Measurements from ENCODE around the gene ASPHD2.

The ASPHD2 gene

DNA sequence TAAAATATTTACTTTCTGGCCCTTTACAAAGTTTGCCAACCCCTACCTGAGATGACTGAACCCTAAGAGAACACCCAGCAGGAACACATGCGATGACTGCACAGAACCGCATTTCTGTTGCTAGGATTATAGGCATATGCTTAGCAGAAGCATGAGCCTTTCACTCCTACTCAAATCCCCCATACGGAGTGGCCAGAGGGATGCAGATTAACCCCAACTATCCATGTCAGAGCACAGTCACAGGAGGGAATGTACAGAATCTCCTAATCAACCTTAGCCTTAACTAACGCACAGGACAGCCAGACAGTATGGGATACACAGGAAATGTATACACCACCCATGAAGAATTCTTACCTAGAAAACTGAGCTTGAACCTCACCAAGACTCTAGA lies 48.3 kb downstream of the ASPHD2 start:
- DNase-seq, result no peak

DNA sequence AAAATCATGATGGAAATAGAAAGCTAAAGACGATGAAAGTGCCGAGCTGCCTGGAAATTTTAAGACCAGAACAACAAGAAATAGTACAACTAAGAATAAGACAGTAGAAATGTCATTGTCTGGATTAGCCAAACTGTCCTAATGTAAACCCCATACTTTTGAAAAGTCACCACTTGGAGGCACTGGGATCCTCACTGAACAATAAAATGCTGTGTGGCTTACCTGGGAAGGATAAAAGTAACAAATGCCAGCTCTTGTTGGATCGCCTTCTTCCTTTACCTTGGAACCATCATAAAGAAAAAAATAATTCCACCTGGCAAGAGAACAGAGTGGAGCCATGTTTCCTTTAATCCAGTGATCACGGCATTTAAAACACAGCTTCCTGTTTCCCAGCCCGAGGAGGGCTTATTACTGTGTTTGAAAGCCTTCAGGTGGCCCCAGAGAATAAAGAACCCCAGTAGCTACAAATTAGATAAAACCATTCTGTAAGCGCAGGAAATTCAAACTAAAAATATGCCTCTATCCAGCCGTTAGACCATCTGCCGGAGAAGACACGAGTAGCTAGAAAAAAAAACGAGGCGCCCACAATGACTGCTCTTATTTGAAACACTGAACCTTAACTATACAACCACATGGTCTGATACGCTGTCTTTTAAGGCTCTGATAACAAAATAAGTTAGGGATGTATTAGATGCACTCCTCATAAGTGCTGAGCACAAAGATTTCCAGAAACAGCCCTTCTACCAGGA lies 50.2 kb downstream of the ASPHD2 start:
- no peak for DNase-seq

DNA sequence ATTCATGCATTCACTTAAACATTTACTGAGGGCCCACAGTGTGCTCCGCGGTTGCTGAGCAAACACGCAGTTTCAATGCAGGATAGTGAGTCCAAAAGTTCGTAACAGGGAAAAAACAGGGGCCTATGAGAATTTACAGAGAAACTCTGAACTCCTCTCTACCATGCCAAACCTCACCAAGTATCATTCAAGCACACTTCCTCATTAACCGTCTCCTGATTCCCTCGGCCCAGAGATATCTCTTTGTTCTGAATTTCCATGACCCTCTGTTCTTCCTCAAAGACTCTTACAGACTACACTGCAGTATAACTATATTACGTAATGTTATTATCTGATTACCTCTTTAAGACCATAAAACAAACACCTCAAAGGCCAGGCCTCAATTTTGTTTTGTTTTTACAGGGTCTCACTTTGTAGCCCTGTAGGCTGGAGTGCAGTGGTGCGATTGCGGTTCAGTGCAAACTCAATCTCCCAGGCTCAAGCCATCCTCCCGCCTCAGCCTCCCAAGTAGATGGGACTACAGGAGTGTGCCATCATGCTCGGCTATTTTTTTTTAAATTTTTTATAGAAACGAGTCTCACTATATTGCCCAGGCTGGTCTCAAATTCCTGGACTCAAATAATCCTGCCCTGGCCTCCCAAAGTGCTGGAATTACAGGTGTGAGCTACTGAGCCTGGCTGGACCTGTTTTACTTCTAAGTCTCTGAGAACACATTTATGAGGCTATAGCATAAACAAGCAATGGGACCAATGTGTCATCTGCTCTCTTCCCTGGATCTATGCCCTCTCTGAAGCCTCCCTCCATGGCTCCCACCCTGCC lies 50.9 kb downstream of the ASPHD2 start:
- no peak for DNase-seq

GRCh38 chr22:26480611-26480932 lies 51.5 kb downstream of the ASPHD2 start:
- no peak for DNase-seq

- DNase-seq, result no peak
These were observed 52.1 kb downstream of the ASPHD2 start for GRCh38 chr22:26481112-26481693.

DNA sequence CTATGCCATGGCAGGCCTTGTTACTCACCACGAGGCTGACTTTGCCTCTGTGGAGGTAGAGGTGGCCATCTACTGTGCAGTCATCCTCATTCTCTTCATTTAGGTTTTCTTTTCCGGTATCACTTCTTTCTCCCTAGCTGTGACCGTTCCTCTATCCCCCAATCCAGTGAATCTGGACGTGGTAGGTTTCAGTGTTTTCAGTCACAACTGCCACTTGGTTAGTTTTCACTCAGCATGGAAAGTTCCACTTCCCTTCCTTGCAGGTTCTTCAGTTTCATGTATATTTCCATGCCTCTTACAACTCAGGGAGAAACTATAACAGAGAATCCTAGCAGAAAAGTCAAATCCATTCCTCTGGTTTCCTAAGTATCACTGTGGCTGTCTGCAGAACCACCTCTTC lies 52.6 kb downstream of the ASPHD2 start:
- no peak for DNase-seq

- no peak for DNase-seq
These were observed 53.1 kb downstream of the ASPHD2 start for GRCh38 chr22:26482161-26482560.

DNA sequence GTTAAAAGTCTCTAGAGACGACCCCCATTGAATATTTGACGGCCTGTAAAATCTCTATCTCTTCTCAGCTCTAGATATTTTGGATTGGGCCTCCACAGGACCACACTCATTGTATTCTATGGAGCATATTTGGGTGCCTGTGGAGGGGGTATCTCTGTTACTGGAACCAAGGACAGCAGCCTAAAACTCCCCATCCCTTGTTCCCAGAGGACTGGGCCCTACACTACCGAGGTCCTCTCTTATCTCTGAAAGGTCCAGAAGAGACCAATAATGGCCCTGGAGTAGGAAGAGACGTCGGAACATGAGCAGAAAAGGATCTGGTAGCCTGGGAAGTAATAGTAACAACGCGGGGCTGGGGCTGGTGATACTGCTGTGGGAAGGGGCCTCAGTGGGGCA lies 54.0 kb downstream of the ASPHD2 start:
- no peak for DNase-seq

GRCh38 chr22:26483439-26484359 lies 54.6 kb downstream of the ASPHD2 start, which contains the start of the genes HPS4 and SRRD:
HPS4 (minus strand) TSS chr22:26483783; CDS start chr22:26481762, 2,021 bp downstream.
SRRD (plus strand) TSS chr22:26483877; CDS start chr22:26483891, 14 bp downstream.
- DNase-seq, result peak; percentile 91

DNA sequence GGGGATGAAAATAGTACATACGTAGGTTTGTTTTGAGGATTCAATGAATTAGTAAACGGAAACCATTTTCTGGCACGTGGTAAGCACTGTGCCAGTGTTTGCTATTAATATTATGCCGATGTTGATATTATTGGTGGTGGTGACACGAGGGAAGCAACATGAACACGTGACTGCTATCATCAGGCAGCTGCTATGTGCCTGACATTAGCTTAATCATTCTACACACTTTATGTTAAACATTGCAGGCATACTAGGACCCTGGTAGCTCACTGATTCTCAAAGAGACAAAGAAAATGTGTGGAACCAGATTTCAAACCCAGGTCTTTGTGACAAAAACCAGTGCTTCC lies 55.3 kb downstream of the ASPHD2 start:
- DNase-seq, result peak; percentile 14

DNA sequence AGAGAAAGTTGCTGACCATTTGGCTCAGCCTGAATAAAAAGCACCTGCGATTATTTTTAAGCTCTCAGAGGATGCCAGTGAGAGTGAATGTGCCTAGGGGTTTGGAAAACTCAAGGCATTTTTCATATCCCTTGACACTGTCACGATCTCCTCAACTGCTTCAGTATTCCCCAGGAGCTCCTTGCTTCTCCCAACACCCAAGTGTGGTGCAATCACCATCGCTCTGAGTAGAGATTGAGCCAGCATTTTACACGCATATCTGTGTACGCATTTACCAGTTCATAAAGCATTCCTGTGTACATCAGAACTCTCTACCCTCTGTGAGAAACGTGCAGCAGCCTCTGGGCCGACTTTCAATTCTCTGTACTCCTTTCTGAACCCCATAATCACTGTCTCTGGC lies 56.0 kb downstream of the ASPHD2 start:
- DNase-seq, result no peak

- no peak for DNase-seq
These were observed 56.8 kb downstream of the ASPHD2 start for GRCh38 chr22:26485806-26486390.

GRCh38 chr22:26486394-26486793 lies 57.3 kb downstream of the ASPHD2 start:
- DNase-seq, result no peak

DNA sequence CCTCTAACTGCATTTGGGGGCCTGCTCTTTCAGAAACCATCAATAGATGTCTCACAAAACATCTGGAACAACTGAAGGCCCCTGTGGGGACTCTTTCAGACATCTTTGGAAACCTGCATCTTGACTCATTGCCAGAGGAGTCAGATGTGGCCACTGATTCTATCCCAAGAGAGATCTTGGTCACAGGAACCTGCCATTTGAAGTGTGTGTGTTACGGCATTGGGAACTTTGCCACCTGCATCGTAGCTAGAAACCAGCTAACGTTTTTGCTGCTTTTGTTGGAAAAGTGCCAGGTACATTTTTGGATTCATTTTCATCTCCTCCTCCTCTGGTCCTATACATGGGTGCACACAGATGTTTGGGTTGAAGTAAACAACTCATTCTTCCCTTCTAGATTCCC lies 58.9 kb downstream of the ASPHD2 start:
- no peak for DNase-seq

DNA sequence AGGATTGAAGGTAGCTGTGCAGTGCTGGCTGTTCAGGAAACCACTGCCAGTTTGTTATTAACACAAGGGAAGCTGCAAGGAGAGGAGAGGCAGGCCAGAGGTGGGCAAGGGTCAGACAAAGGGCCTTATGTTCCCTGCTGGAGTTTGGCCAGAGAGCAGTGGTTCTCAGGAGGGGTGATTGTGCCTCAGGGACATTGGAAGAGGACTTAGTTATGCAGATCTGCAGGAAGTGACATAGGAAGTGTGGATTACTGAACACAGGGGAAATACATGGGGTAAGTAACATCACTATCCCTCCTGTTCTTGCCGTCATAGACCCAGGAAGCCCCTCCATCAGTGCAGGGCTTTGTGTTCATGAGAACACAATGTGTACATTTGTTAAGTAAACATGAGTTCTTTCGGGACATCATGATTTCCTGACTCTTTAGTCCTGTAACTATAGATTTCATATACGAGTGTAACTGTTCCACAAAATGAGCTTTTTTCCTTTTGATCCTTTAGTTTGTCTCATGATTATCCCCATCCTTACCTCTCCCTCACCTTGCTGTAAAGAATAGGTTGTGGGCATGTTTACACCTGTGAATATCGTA lies 60.5 kb downstream of the ASPHD2 start:
- no peak for DNase-seq

DNA sequence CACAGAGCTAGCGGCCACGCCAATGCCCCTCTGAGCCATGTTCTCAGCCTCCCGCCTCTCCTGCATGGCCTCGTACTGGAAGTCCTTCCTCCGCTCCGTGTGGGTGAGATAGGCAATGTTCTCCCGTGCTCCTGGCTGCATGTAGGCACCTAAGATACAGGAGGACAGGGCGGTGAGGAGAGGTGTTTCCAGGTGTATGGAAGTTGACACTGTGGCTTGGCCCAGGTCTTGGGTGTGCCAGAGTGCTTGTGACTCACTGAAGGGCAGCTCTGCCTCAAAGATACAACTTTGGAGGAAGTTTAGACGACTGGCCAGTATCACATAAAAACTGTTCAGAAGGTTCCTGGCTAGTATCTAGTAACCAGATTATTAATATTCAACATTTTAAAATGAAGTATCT lies 63.2 kb downstream of the ASPHD2 start:
- no peak for DNase-seq

DNA sequence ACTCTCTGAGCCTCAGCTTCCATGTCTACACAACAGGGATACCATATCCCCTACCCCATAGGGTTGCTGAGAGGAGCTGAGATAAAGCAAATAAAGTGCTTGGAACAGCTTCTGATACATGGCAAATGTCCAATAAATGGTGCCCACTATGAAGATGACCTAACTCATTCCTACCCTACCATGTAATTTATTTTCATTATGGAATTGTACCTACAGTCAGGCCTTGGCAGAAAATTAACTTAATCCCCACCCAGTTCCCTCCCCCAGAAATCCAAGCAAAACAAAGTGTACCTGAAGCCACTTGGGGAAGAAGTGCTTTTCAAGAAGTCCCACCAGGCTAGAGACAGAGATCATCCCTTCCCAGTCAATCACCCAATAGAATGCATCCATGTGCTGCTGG lies 65.4 kb downstream of the ASPHD2 start:
- no peak for DNase-seq

All from fibroblast of skin of right biceps (primary cell).